ENCODE measurements around the gene ITGB3BP. TPM values are rescaled to one million over a fixed set of nuclear protein-coding genes. Genes with fewer than 3 reads are reported as not detected.
"Not testable (repeated sequence)": the region's sequence is repeated elsewhere in the genome, so short reads cannot be mapped to it uniquely, and the experiment has no call there.

Gene ITGB3BP
- total and polyA plus RNA-seq, 2 of the 4 experiments (the other 2 are of a cell fraction), result 8.1 to 11.9 TPM

DNA sequence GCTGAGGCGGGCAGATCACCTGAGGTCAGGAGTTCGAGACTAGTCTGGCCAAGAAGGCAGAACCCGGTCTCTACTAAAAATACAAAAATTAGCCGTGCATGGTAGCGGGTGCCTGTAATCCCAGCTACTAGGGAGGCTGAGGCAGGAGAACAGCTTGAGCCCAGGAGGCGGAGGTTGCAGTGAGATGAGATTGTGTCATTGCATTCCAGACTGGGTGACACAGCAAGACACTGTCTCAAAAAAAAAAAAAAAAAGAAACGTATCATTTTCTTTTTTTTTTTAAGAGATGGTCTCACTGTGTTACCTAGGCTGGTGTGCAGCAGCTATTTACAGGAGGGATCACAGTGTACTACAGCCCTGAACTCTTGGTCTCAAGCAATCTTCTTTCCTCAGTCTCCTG is 47.3 kb downstream of the ITGB3BP start:
- Histone ChIP-seq H3K27ac (ENCODE audit: insufficient read depth, low read length) (no peak overlapping the region), H4K91ac (ENCODE audit: insufficient read depth, low read depth, low read length) (no peak overlapping the region), H3K4me3 (ENCODE audit: insufficient read depth, low read depth, low read length) (no peak overlapping the region), H3K23ac (ENCODE audit: low read depth, low read length) (no peak overlapping the region), H3K56ac (ENCODE audit: extremely low read depth, insufficient read depth, low read length) (no peak overlapping the region), H2AK9ac (replicated peaks; ENCODE audit: low read depth, low read length, poor library complexity) (no peak overlapping the region), H3K9me1 (ENCODE audit: insufficient read depth, low read length) (no peaks in the 10 kb centered on the region), H3K9me3 (ENCODE audit: control insufficient read depth, insufficient read depth, low read length) (no peaks in the 10 kb centered on the region), H2AK5ac (ENCODE audit: low read depth, low read length) (no peak overlapping the region), H2BK20ac (ENCODE audit: low read depth, low read length) (no peak overlapping the region), H3K14ac (replicated peaks; ENCODE audit: low read depth, low read length) (no peak overlapping the region), H3K4me1 (ENCODE audit: control insufficient read depth, insufficient read depth, low read length) (no peaks in the 10 kb centered on the region), H3K36me3 (ENCODE audit: control insufficient read depth, insufficient read depth, low read length) (no peaks in the 10 kb centered on the region), H3K18ac (ENCODE audit: low read depth, low read length) (no peak overlapping the region), H3K79me1 (ENCODE audit: low read depth in 1 of 2, low read length in 2 of 2) (peaks cover 0 to 4% of the 10 kb centered on the region in 2 experiments; a peak in 1 of 4 replicates), H4K20me1 (ENCODE audit: insufficient read depth, low read length) (no peaks in the 10 kb centered on the region), H2AFZ (replicated peaks; ENCODE audit: low read length, poor library complexity) (no peak overlapping the region), H3K27me3 (ENCODE audit: control insufficient read depth, insufficient read depth, low read length) (no peaks in the 10 kb centered on the region), H3K4me2 (ENCODE audit: low read depth, low read length) (no peak overlapping the region), H4K8ac (ENCODE audit: low read depth in 2 of 2, low read length in 2 of 2) (no peak overlapping the region), H3K4ac (ENCODE audit: low read depth, low read length) (no peak overlapping the region), H2BK5ac (ENCODE audit: low read depth, low read length, poor library complexity, severe bottlenecking) (no peak overlapping the region), H2BK120ac (ENCODE audit: low read depth, low read length) (no peak overlapping the region), H3K9ac (ENCODE audit: low read depth, low read length) (no peak overlapping the region), H4K5ac (ENCODE audit: low read depth, low read length) (no peak overlapping the region), H2BK15ac (ENCODE audit: low read depth, low read length) (no peak overlapping the region)
- BruUV-seq (replicated peaks), result no TSS peak
- dilution Hi-C loops (cut with HindIII; ENCODE audit: low sequenced_read_pairs, unreplicated experiment), result no loop called here
- no peak for ATAC-seq (ENCODE audit: low read depth)
- DNase-seq, result peak; percentile 10
- 86% methylated on average over 4 of the region's 7 CpGs; no CpG with 5 or more reads in 1 of the 2 experiments for WGBS, 2 experiments (ENCODE audit: extremely low coverage in 2 of 2, insufficient read length in 1 of 2)
- intact Hi-C loops (cut with micrococcal nuclease), result no loop called here
- TF ChIP-seq NFE2L2 (IDR thresholded peaks at IDR 0.05; ENCODE audit: low read depth, low read length) (no peak), RFX5 (IDR thresholded peaks at IDR 0.05; ENCODE audit: low read depth, low read length) (no peak), BHLHE40 (IDR thresholded peaks at IDR 0.05; ENCODE audit: low read depth, low read length) (no peak), FOS (IDR thresholded peaks at IDR 0.05; ENCODE audit: low read depth, low read length) (no peak), SMC3 (IDR thresholded peaks at IDR 0.05; ENCODE audit: low read depth, low read length) (no peak)
- TF ChIP-seq, protein P1, sequence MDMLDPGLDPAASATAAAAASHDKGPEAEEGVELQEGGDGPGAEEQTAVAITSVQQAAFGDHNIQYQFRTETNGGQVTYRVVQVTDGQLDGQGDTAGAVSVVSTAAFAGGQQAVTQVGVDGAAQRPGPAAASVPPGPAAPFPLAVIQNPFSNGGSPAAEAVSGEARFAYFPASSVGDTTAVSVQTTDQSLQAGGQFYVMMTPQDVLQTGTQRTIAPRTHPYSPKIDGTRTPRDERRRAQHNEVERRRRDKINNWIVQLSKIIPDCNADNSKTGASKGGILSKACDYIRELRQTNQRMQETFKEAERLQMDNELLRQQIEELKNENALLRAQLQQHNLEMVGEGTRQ (IDR thresholded peaks at IDR 0.05; ENCODE audit: low read depth, low read length), result no peak
- POLR2A ChIA-PET (ENCODE audit: unreplicated experiment), result no interaction called here
- in situ Hi-C loops (cut with MboI; ENCODE audit: low sequenced_read_pairs), result no loop called here
- CTCF ChIA-PET, result no interaction called here

DNA sequence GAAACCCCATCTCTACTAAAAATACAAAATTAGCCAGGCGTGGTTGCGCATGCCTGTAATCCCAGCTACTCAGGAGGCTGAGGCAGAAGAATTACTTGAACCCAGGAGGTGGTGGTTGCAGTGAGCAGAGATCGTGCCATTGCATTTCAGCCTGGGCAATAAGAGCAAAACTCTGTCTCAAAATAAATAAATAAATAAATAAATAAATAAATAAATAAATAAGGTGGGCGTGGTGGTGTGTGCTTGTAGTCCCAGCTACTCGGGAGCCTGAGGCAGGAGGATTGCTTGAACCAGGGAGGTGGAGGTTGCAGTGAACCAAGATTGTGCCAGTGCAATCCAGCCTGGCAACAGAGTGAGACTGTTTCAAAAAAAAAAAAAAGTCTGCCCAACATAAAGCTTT is 54.3 kb downstream of the ITGB3BP start:
- H3K36me3 ChIP-seq (ENCODE audit: control insufficient read depth, insufficient read depth, low read length); DNase-seq; H3K9me1 ChIP-seq (ENCODE audit: insufficient read depth, low read length); H3K14ac ChIP-seq (replicated peaks; ENCODE audit: low read depth, low read length); H3K79me1 ChIP-seq (ENCODE audit: low read depth in 1 of 2, low read length in 2 of 2); POLR2A ChIA-PET (ENCODE audit: unreplicated experiment); intact Hi-C loops (cut with micrococcal nuclease); H2AK9ac ChIP-seq (replicated peaks; ENCODE audit: low read depth, low read length, poor library complexity); H2BK20ac ChIP-seq (ENCODE audit: low read depth, low read length); H2AFZ ChIP-seq (replicated peaks; ENCODE audit: low read length, poor library complexity); H2BK15ac ChIP-seq (ENCODE audit: low read depth, low read length); dilution Hi-C loops (cut with HindIII; ENCODE audit: low sequenced_read_pairs, unreplicated experiment); H4K8ac ChIP-seq (ENCODE audit: low read depth in 2 of 2, low read length in 2 of 2); H3K27ac ChIP-seq (ENCODE audit: insufficient read depth, low read length); H3K4me3 ChIP-seq (ENCODE audit: insufficient read depth, low read depth, low read length); H2AK5ac ChIP-seq (ENCODE audit: low read depth, low read length); H3K4me1 ChIP-seq (ENCODE audit: control insufficient read depth, insufficient read depth, low read length); in situ Hi-C loops (cut with MboI; ENCODE audit: low sequenced_read_pairs); H3K9ac ChIP-seq (ENCODE audit: low read depth, low read length); H4K5ac ChIP-seq (ENCODE audit: low read depth, low read length); H3K23ac ChIP-seq (ENCODE audit: low read depth, low read length); H3K56ac ChIP-seq (ENCODE audit: extremely low read depth, insufficient read depth, low read length); H4K20me1 ChIP-seq (ENCODE audit: insufficient read depth, low read length); H3K4ac ChIP-seq (ENCODE audit: low read depth, low read length); BruUV-seq (replicated peaks); H2BK120ac ChIP-seq (ENCODE audit: low read depth, low read length); ATAC-seq (ENCODE audit: low read depth); H3K18ac ChIP-seq (ENCODE audit: low read depth, low read length); H3K27me3 ChIP-seq (ENCODE audit: control insufficient read depth, insufficient read depth, low read length); H3K4me2 ChIP-seq (ENCODE audit: low read depth, low read length); H4K91ac ChIP-seq (ENCODE audit: insufficient read depth, low read depth, low read length); H3K9me3 ChIP-seq (ENCODE audit: control insufficient read depth, insufficient read depth, low read length); H2BK5ac ChIP-seq (ENCODE audit: low read depth, low read length, poor library complexity, severe bottlenecking): not testable (repeated sequence)
- 100% methylated on average over 1 of the region's 5 CpGs; no CpG with 5 or more reads in 1 of the 2 experiments for WGBS, 2 experiments (ENCODE audit: extremely low coverage in 2 of 2, insufficient read length in 1 of 2)
- CTCF ChIA-PET, result interaction anchor here (0.6 to 0.7 kb wide), 2 partner anchors 80 to 145 kb away, joined by 3 to 4 read pairs; no protein-coding TSS in a partner anchor
